ENCODE measurements around the gene WWC2.

WWC2 gene

GRCh38 chr4:183288955-183289354 is 189.9 kb downstream of the WWC2 start:
- Histone ChIP-seq H3K9ac (ENCODE audit: low read depth, low read length) (no peak overlapping the region), H3K27ac (ENCODE audit: low read length) (no peak overlapping the region), H3K9me3 (ENCODE audit: insufficient read depth, low read depth, low read length) (no peaks in the 10 kb centered on the region), H3K36me3 (ENCODE audit: insufficient read depth, low read depth, low read length) (peaks cover 88% of the 10 kb centered on the region), H3K4me1 (ENCODE audit: insufficient read depth, low read length) (no peaks in the 10 kb centered on the region), H3K4me3 (ENCODE audit: low read length) (no peak overlapping the region), H3K27me3 (ENCODE audit: insufficient read depth, low read length) (no peaks in the 10 kb centered on the region)

DNA sequence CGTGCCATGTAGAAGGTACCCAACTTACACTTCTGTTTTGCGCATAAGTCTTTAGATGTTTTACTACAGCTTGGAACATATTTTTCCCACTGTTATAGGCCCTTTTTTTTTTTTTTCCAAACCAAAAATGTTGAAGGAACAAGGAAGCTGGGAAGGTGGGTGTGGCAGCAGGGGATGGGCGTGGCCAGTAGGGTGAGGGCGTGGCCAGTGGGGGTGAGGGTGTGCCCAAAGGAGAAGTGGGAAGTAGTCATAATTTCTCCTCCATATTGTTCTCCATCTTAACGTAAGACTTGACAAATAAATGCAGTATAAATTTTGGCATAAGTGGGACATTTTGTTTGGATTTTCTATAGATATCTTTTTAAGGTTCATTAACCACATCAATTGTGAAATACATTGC is 190.6 kb downstream of the WWC2 start:
- no peaks in the 10 kb centered on the region for H3K4me1 ChIP-seq (ENCODE audit: insufficient read depth, low read length)
- H3K27ac ChIP-seq (ENCODE audit: low read length), result no peak overlapping the region
- no peak overlapping the region for H3K4me3 ChIP-seq (ENCODE audit: low read length)
- no peak overlapping the region for H3K9ac ChIP-seq (ENCODE audit: low read depth, low read length)
- no peaks in the 10 kb centered on the region for H3K9me3 ChIP-seq (ENCODE audit: insufficient read depth, low read depth, low read length)
- no peaks in the 10 kb centered on the region for H3K27me3 ChIP-seq (ENCODE audit: insufficient read depth, low read length)
- H3K36me3 ChIP-seq (ENCODE audit: insufficient read depth, low read depth, low read length), result peaks cover 88% of the 10 kb centered on the region

GRCh38 chr4:183291070-183291469 is 192.0 kb downstream of the WWC2 start:
- Histone ChIP-seq H3K36me3 (ENCODE audit: insufficient read depth, low read depth, low read length) (peaks cover 88% of the 10 kb centered on the region), H3K4me1 (ENCODE audit: insufficient read depth, low read length) (no peaks in the 10 kb centered on the region), H3K27me3 (ENCODE audit: insufficient read depth, low read length) (no peaks in the 10 kb centered on the region), H3K9me3 (ENCODE audit: insufficient read depth, low read depth, low read length) (no peaks in the 10 kb centered on the region), H3K27ac (ENCODE audit: low read length) (no peak overlapping the region), H3K4me3 (ENCODE audit: low read length) (no peak overlapping the region), H3K9ac (ENCODE audit: low read depth, low read length) (no peak overlapping the region)

GRCh38 chr4:183295711-183296110 is 196.7 kb downstream of the WWC2 start:
- Histone ChIP-seq H3K4me1 (ENCODE audit: insufficient read depth, low read length) (no peaks in the 10 kb centered on the region), H3K27ac (ENCODE audit: low read length) (no peak overlapping the region), H3K9me3 (ENCODE audit: insufficient read depth, low read depth, low read length) (no peaks in the 10 kb centered on the region), H3K27me3 (ENCODE audit: insufficient read depth, low read length) (no peaks in the 10 kb centered on the region), H3K36me3 (ENCODE audit: insufficient read depth, low read depth, low read length) (peaks cover 76% of the 10 kb centered on the region), H3K4me3 (ENCODE audit: low read length) (no peak overlapping the region), H3K9ac (ENCODE audit: low read depth, low read length) (no peak overlapping the region)

- Histone ChIP-seq H3K9me3 (ENCODE audit: insufficient read depth, low read depth, low read length) (no peaks in the 10 kb centered on the region), H3K4me3 (ENCODE audit: low read length) (no peak overlapping the region), H3K36me3 (ENCODE audit: insufficient read depth, low read depth, low read length) (peaks cover 77% of the 10 kb centered on the region), H3K4me1 (ENCODE audit: insufficient read depth, low read length) (no peaks in the 10 kb centered on the region), H3K27me3 (ENCODE audit: insufficient read depth, low read length) (no peaks in the 10 kb centered on the region), H3K9ac (ENCODE audit: low read depth, low read length) (no peak overlapping the region), H3K27ac (ENCODE audit: low read length) (no peak overlapping the region)
Measured at GRCh38 chr4:183297675-183298074, 198.6 kb downstream of the WWC2 start.

GRCh38 chr4:183299464-183299863 is 200.4 kb downstream of the WWC2 start:
- Histone ChIP-seq H3K4me3 (ENCODE audit: low read length) (no peak overlapping the region), H3K9me3 (ENCODE audit: insufficient read depth, low read depth, low read length) (no peaks in the 10 kb centered on the region), H3K4me1 (ENCODE audit: insufficient read depth, low read length) (no peaks in the 10 kb centered on the region), H3K27me3 (ENCODE audit: insufficient read depth, low read length) (no peaks in the 10 kb centered on the region), H3K27ac (ENCODE audit: low read length) (no peak overlapping the region), H3K9ac (ENCODE audit: low read depth, low read length) (no peak overlapping the region; the same call in 1 of the 2 replicates), H3K36me3 (ENCODE audit: insufficient read depth, low read depth, low read length) (peaks cover 72% of the 10 kb centered on the region)

DNA sequence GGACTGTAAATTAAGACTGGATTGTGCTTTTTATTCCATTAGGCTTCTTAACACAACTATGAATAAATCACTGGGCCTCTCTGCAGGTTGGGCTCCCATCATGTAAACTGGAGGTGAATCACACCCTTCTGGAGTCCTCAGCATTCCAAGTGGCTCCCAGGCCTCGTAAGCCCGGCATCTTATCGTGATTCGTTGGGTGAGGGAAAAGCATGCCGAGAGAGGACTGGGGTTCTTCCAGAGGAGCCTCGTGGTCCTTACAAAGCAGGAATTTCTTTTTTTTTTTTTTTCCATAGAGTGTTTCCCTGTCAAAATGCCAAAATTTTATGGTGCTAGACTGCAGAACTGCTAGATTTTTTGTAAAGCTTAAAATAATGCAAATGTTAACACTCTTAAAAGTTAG is 201.0 kb downstream of the WWC2 start:
- Histone ChIP-seq H3K27ac (ENCODE audit: low read length) (peak overlapping the region; percentile 30), H3K36me3 (ENCODE audit: insufficient read depth, low read depth, low read length) (peaks cover 66% of the 10 kb centered on the region)

GRCh38 chr4:183300655-183301054 is 201.6 kb downstream of the WWC2 start:
- no peak overlapping the region for H3K9ac ChIP-seq (ENCODE audit: low read depth, low read length)
- H3K4me1 ChIP-seq (ENCODE audit: insufficient read depth, low read length), result no peaks in the 10 kb centered on the region
- H3K27me3 ChIP-seq (ENCODE audit: insufficient read depth, low read length), result no peaks in the 10 kb centered on the region
- H3K36me3 ChIP-seq (ENCODE audit: insufficient read depth, low read depth, low read length), result peaks cover 66% of the 10 kb centered on the region
- H3K9me3 ChIP-seq (ENCODE audit: insufficient read depth, low read depth, low read length), result no peaks in the 10 kb centered on the region
- no peak overlapping the region for H3K4me3 ChIP-seq (ENCODE audit: low read length)
- H3K27ac ChIP-seq (ENCODE audit: low read length), result no peak overlapping the region

More for the DNA sequence above, 201.0 kb downstream of the WWC2 start:
- H3K4me3 ChIP-seq (ENCODE audit: low read length), result no peak overlapping the region
- no peaks in the 10 kb centered on the region for H3K4me1 ChIP-seq (ENCODE audit: insufficient read depth, low read length)
- no peaks in the 10 kb centered on the region for H3K9me3 ChIP-seq (ENCODE audit: insufficient read depth, low read depth, low read length)
- no peaks in the 10 kb centered on the region for H3K27me3 ChIP-seq (ENCODE audit: insufficient read depth, low read length)
- no peak overlapping the region for H3K9ac ChIP-seq (ENCODE audit: low read depth, low read length)

- no peaks in the 10 kb centered on the region for H3K9me3 ChIP-seq (ENCODE audit: insufficient read depth, low read depth, low read length)
- no peak overlapping the region for H3K4me3 ChIP-seq (ENCODE audit: low read length)
- no peak overlapping the region for H3K9ac ChIP-seq (ENCODE audit: low read depth, low read length)
- H3K36me3 ChIP-seq (ENCODE audit: insufficient read depth, low read depth, low read length), result peaks cover 51% of the 10 kb centered on the region
- H3K4me1 ChIP-seq (ENCODE audit: insufficient read depth, low read length), result no peaks in the 10 kb centered on the region
- H3K27ac ChIP-seq (ENCODE audit: low read length), result no peak overlapping the region
- H3K27me3 ChIP-seq (ENCODE audit: insufficient read depth, low read length), result no peaks in the 10 kb centered on the region
Measured at GRCh38 chr4:183303301-183303700, 204.2 kb downstream of the WWC2 start.

DNA sequence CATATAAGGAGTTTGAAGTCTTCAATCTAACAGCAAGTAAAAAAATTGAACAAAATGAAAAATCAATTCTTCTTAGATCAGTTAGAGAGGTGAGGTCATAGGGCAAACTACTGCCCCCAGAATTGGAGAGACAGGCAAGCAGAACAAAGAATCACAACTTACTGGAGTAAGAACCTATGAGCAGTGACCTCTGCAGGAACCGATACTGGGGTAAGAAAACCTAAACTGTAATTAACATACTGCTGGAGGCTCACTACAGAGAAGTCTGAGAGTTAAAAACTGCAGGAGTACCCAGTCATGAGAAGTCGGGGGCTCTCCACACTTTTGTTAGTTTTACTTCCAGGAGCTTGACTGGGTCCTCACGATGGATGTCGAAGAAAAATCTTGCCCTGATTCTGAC is 205.0 kb downstream of the WWC2 start:
- Histone ChIP-seq H3K4me1 (ENCODE audit: insufficient read depth, low read length) (no peaks in the 10 kb centered on the region), H3K27me3 (ENCODE audit: insufficient read depth, low read length) (no peaks in the 10 kb centered on the region), H3K9me3 (ENCODE audit: insufficient read depth, low read depth, low read length) (no peaks in the 10 kb centered on the region), H3K4me3 (ENCODE audit: low read length) (no peak overlapping the region), H3K36me3 (ENCODE audit: insufficient read depth, low read depth, low read length) (peaks cover 44% of the 10 kb centered on the region), H3K27ac (ENCODE audit: low read length) (no peak overlapping the region), H3K9ac (ENCODE audit: low read depth, low read length) (no peak overlapping the region)

GRCh38 chr4:183304538-183304937 is 205.5 kb downstream of the WWC2 start:
- Histone ChIP-seq H3K27me3 (ENCODE audit: insufficient read depth, low read length) (no peaks in the 10 kb centered on the region), H3K4me3 (ENCODE audit: low read length) (no peak overlapping the region), H3K9me3 (ENCODE audit: insufficient read depth, low read depth, low read length) (no peaks in the 10 kb centered on the region), H3K36me3 (ENCODE audit: insufficient read depth, low read depth, low read length) (peaks cover 39% of the 10 kb centered on the region), H3K4me1 (ENCODE audit: insufficient read depth, low read length) (no peaks in the 10 kb centered on the region), H3K27ac (ENCODE audit: low read length) (no peak overlapping the region), H3K9ac (ENCODE audit: low read depth, low read length) (no peak overlapping the region)

- H3K4me1 ChIP-seq (ENCODE audit: insufficient read depth, low read length), result no peaks in the 10 kb centered on the region
- H3K9ac ChIP-seq (ENCODE audit: low read depth, low read length), result no peak overlapping the region
- no peak overlapping the region for H3K27ac ChIP-seq (ENCODE audit: low read length)
- H3K9me3 ChIP-seq (ENCODE audit: insufficient read depth, low read depth, low read length), result no peaks in the 10 kb centered on the region
- no peak overlapping the region for H3K4me3 ChIP-seq (ENCODE audit: low read length)
- H3K27me3 ChIP-seq (ENCODE audit: insufficient read depth, low read length), result no peaks in the 10 kb centered on the region
- peaks cover 25% of the 10 kb centered on the region for H3K36me3 ChIP-seq (ENCODE audit: insufficient read depth, low read depth, low read length)
Measured at GRCh38 chr4:183306811-183307210, 207.8 kb downstream of the WWC2 start.

- Histone ChIP-seq H3K4me1 (ENCODE audit: insufficient read depth, low read length) (no peaks in the 10 kb centered on the region), H3K4me3 (ENCODE audit: low read length) (no peak overlapping the region), H3K27me3 (ENCODE audit: insufficient read depth, low read length) (no peaks in the 10 kb centered on the region), H3K9me3 (ENCODE audit: insufficient read depth, low read depth, low read length) (no peaks in the 10 kb centered on the region), H3K27ac (ENCODE audit: low read length) (no peak overlapping the region), H3K9ac (ENCODE audit: low read depth, low read length) (no peak overlapping the region), H3K36me3 (ENCODE audit: insufficient read depth, low read depth, low read length) (peaks cover 57% of the 10 kb centered on the region)
Measured at GRCh38 chr4:183312841-183313240, 213.8 kb downstream of the WWC2 start.
